B cell (primary cell): ENCODE results near the gene TBC1D4. TPM values are rescaled to one million over a fixed set of nuclear protein-coding genes. Genes with fewer than 3 reads are reported as not detected.
A peak's percentile ranks its signal among the peaks of the same experiment; 100 is the strongest.

Experiments used
- ATAC-seq: fragments of 200-7000 bp; cut with Tn5 transposase; one replicate; pipeline ENCODE4 v1.10.0; 2021; ENCODE audit warnings: low read depth, mild to moderate bottlenecking, moderate number of reproducible peaks, moderate library complexity
- CTCF ChIA-PET: fragments of 350-600 bp; sonication (Branson Sonifier 250); formaldehyde crosslinking; loops from one replicate; lab custom pipeline; 2021; ENCODE audit warnings: antibody characterized with exemption, inconsistent platforms; lab: Charles Lee
- POLR2A ChIA-PET: fragments of 350-600 bp; sonication (Branson Sonifier 250); formaldehyde crosslinking; loops from one replicate; lab custom pipeline; 2021; ENCODE audit warnings: antibody characterized with exemption; lab: Charles Lee
- DNase-seq: peaks from one replicate; pipeline ENCODE4 v3.0.0; 2013
- H2AFZ ChIP-seq: 2 replicates; pipeline ENCODE4 v1.6.1; 2012; ENCODE audit warnings: mild to moderate bottlenecking, low read depth, low read length; ENCODE audit not compliant: insufficient read depth, poor library complexity, severe bottlenecking
- H3K27ac ChIP-seq, 2 donors: 1 replicate in 1 of 2; 2 replicates in 1 of 2; pipeline ENCODE4 v1.5.1; 2012 to 2013; ENCODE audit warnings: low read length in 2 of 2, mild to moderate bottlenecking in 2 of 2, moderate library complexity in 1 of 2
- H3K27me3 ChIP-seq, 4 experiments: fragments of 200-600 bp in 1 of 4; sonication (generic) in 1 of 4; replicated peaks in 1 of 4; 1 replicate in 2 of 4; 2 replicates in 2 of 4; pipeline versions ENCODE4 v1.6.1 to v1.7.0; 2013 to 2016; ENCODE audit warnings: low read length in 3 of 4, mild to moderate bottlenecking in 2 of 4, mixed read lengths in 1 of 4, moderate library complexity in 1 of 4; ENCODE audit not compliant: insufficient read depth in 4 of 4, control insufficient read depth in 3 of 4; ENCODE audit errors: control extremely low read depth in 1 of 4
- H3K36me3 ChIP-seq, 2 experiments: replicated peaks in 1 of 2; 1 replicate in 1 of 2; 2 replicates in 1 of 2; pipeline versions ENCODE4 v1.6.1 to v1.7.1; 2013; ENCODE audit warnings: low read length in 1 of 2; ENCODE audit not compliant: insufficient read depth in 2 of 2, control insufficient read depth in 1 of 2; ENCODE audit errors: control extremely low read depth in 1 of 2, extremely low read depth in 1 of 2
- H3K4me1 ChIP-seq, 2 donors: fragments of 200-600 bp in 1 of 2; sonication (generic) in 1 of 2; 1 replicate in 1 of 2; 2 replicates in 1 of 2; pipeline versions ENCODE4 v1.5.1 to v1.6.1; 2013 to 2017; ENCODE audit warnings: low read length in 2 of 2; ENCODE audit not compliant: control insufficient read depth in 2 of 2, insufficient read depth in 2 of 2
- H3K4me2 ChIP-seq: replicated peaks from 2 replicates; pipeline ENCODE3; 2012; ENCODE audit warnings: mild to moderate bottlenecking, low read depth, low read length; ENCODE audit not compliant: poor library complexity, severe bottlenecking
- H3K4me3 ChIP-seq, 5 experiments: fragments of 200-600 bp in 1 of 5; sonication (generic) in 1 of 5; 1 replicate in 3 of 5; 2 replicates in 2 of 5; pipeline versions ENCODE4 v1.5.1 to v1.7.0; 2011 to 2016; ENCODE audit warnings: low read length in 4 of 5, mild to moderate bottlenecking in 4 of 5, low read depth in 2 of 5, control low read depth in 1 of 5, moderate library complexity in 1 of 5; ENCODE audit not compliant: insufficient read depth in 1 of 5; ENCODE audit errors: control extremely low read depth in 1 of 5, extremely low read depth in 1 of 5
- H3K79me2 ChIP-seq: fragments of 200-600 bp; sonication (generic); one replicate; pipeline ENCODE4 v1.6.0; 2016; ENCODE audit warnings: low read length; ENCODE audit not compliant: control insufficient read depth, insufficient read depth
- H3K9ac ChIP-seq: fragments of 200-600 bp; sonication (generic); 2 replicates; pipeline ENCODE4 v1.6.1; 2017; ENCODE audit warnings: mild to moderate bottlenecking, low read length, moderate library complexity
- H3K9me3 ChIP-seq, 3 donors: one replicate each; pipeline versions ENCODE4 v1.6.1 to v1.7.1; 2013; ENCODE audit warnings: low read length in 2 of 3; ENCODE audit not compliant: control insufficient read depth in 2 of 3, insufficient read depth in 1 of 3; ENCODE audit errors: control extremely low read depth in 1 of 3
- H4K20me1 ChIP-seq: 2 replicates; pipeline ENCODE4 v1.6.0; 2012; ENCODE audit warnings: mild to moderate bottlenecking, low read length; ENCODE audit not compliant: insufficient read depth, control insufficient read depth, poor library complexity, severe bottlenecking
- H3K27ac Mint-ChIP-seq: one replicate; pipeline ENCODE4 v1.8.0; 2021; ENCODE audit warnings: mixed read lengths
- H3K27me3 Mint-ChIP-seq: one replicate; pipeline ENCODE4 v1.8.0; 2021; ENCODE audit warnings: mixed read lengths
- H3K4me1 Mint-ChIP-seq: one replicate; pipeline ENCODE4 v1.8.0; 2021; ENCODE audit warnings: mixed read lengths
- H3K4me3 Mint-ChIP-seq: one replicate; pipeline ENCODE4 v1.8.0; 2021; ENCODE audit warnings: mixed read lengths
- H3K9me3 Mint-ChIP-seq: one replicate; pipeline ENCODE4 v1.8.0; 2022; ENCODE audit warnings: mixed read lengths; ENCODE audit not compliant: insufficient read depth
- CTCF ChIP-seq: fragments of 200-600 bp; IDR thresholded peaks from one replicate; pipeline ENCODE4 v1.8.0; 2022; ENCODE audit warnings: antibody characterized with exemption, mild to moderate bottlenecking
- EZH2 ChIP-seq: IDR thresholded peaks from 2 replicates; pipeline ENCODE4 v1.6.1; 2012; ENCODE audit warnings: borderline replicate concordance, low read depth, mild to moderate bottlenecking, moderate library complexity, low read length; ENCODE audit not compliant: insufficient read depth, poor library complexity, severe bottlenecking
- WGBS: methylation state at CpG from one replicate; pipeline ENCODE4 v1.1.5; 2013; ENCODE audit warnings: missing lambda C conversion rate; ENCODE audit not compliant: insufficient coverage; 5-methylcytosine and 5-hydroxymethylcytosine counted together
- intact Hi-C: fragments of 100-400 bp; cut with micrococcal nuclease; formaldehyde crosslinking; loops from one replicate; pipeline ENCODE4 v1.10.0; 2022
- polyA plus RNA-seq: library from polyadenylated mRNA; depleted of rRNA; stranded (reverse); fragments of >200 nt; gene quantifications from 2 replicates; pipeline ENCODE4 v1.2.3, GENCODE V29; 2012
- total RNA-seq, 2 donors: library from RNA; stranded (reverse); fragments of 120-200 nt in 1 of 2; gene quantifications; 1 replicate in 1 of 2; 2 replicates in 1 of 2; pipeline versions ENCODE4 v1.2.3 to v1.2.4, GENCODE V29; 2013 to 2022

TBC1D4 gene
- total and polyA plus RNA-seq, 2 donors (not counting 1 experiment from before 2014, with no cell fraction given), result 1.6 to 3.5 TPM

GRCh38 chr13:75325711-75326110 lies 156.3 kb downstream of the TBC1D4 start:
- Histone ChIP-seq H3K4me2 (peak overlapping the region; percentile 71), H3K27ac (peak overlapping the region; percentile 68 to 69), H3K79me2 (no peaks in the 10 kb centered on the region), H3K27me3 (no peaks in the 10 kb centered on the region), H3K4me3 (peak overlapping the region in 3 of 5 experiments; percentile 37 to 58 (median 54)), H3K36me3 (no peaks in the 10 kb centered on the region), H3K9me3 (no peaks in the 10 kb centered on the region), H3K4me1 (peaks cover 11 to 12% of the 10 kb centered on the region in 2 donors), H2AFZ (peak overlapping the region; percentile 67), H3K9ac (peak overlapping the region; percentile 59), H4K20me1 (no peaks in the 10 kb centered on the region)
- ATAC-seq (no peak), DNase-seq (no peak)
- no CpG with 5 or more reads among the region's 4 CpGs for WGBS
- ChIA-PET POLR2A (no interaction called here), CTCF (no interaction called here)
- Mint-ChIP-seq H3K4me3 (peak overlapping the region; percentile 80), H3K4me1 (peaks cover 11% of the 10 kb centered on the region), H3K27me3 (no peaks in the 10 kb centered on the region), H3K27ac (no peak overlapping the region), H3K9me3 (no peaks in the 10 kb centered on the region)
- TF ChIP-seq CTCF (no peak), EZH2 (no peak)
- intact Hi-C loops, result no loop called here

GRCh38 chr13:75324413-75324940 lies 157.5 kb downstream of the TBC1D4 start:
- intact Hi-C loops, result no loop called here
- H2AFZ ChIP-seq, result no peak overlapping the region
- ChIA-PET POLR2A (no interaction called here), CTCF (no interaction called here)
- H3K27me3 ChIP-seq, result no peaks in the 10 kb centered on the region
- no peak overlapping the region for H3K4me2 ChIP-seq
- no peaks in the 10 kb centered on the region for H3K79me2 ChIP-seq
- ATAC-seq (no peak), DNase-seq (no peak)
- no peaks in the 10 kb centered on the region for H3K36me3 ChIP-seq
- H3K9ac ChIP-seq, result no peak overlapping the region
- no peak overlapping the region for H3K27ac Mint-ChIP-seq
- H3K27ac ChIP-seq, result no peak overlapping the region
- no peak overlapping the region for H3K4me3 ChIP-seq
- H3K27me3 Mint-ChIP-seq, result no peaks in the 10 kb centered on the region
- no peaks in the 10 kb centered on the region for H4K20me1 ChIP-seq
- H3K9me3 ChIP-seq, result no peaks in the 10 kb centered on the region
- H3K4me3 Mint-ChIP-seq, result no peak overlapping the region
- WGBS, result no CpG with 5 or more reads among the region's 1 CpG
- H3K4me1 Mint-ChIP-seq, result peaks cover 11% of the 10 kb centered on the region
- H3K4me1 ChIP-seq, result peaks cover 11 to 12% of the 10 kb centered on the region in 2 donors
- H3K9me3 Mint-ChIP-seq, result no peaks in the 10 kb centered on the region
- TF ChIP-seq EZH2 (no peak), CTCF (no peak)
